Fibroblast of mammary gland (primary cell): Measurements from ENCODE around the gene ITPA.

Experiments used
- DNase-seq: peaks from one replicate; pipeline ENCODE4 v3.0.0-alpha.2; 2010; ENCODE audit warnings: low read depth
- H3K4me3 ChIP-seq: 2 replicates; pipeline ENCODE4 v1.5.1; 2011; ENCODE audit warnings: low read depth, mild to moderate bottlenecking, low read length, moderate library complexity; ENCODE audit not compliant: control insufficient read depth
- TF ChIP-seq, protein P1 (sequence below): conservative IDR thresholded peaks from 2 replicates; pipeline ENCODE4 v1.5.1; 2011; ENCODE audit warnings: low read depth, low read length, inconsistent platforms; ENCODE audit not compliant: control insufficient read depth, insufficient read depth

ITPA gene

DNA sequence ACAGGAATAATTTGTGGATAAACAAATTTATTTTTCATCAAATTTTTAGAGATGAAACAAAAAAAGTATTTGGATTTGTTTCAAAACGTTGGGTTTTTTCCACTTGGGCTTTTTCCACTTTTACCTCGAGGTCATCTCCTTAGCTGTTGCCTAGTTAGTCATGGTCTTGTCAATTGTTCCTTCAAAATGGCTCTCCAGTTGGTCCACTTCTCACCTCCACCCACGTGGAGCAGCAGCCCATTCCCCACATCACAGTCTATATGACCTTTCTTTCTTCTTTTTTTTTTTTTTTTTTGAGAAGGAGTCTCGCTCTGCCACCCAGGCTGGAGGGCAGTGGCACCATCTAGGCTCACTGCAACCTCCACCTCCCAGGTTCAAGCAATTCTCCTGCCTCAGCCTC lies 36.4 kb downstream of the ITPA start:
- no peak for DNase-seq
- no peak overlapping the region for H3K4me3 ChIP-seq
- TF ChIP-seq, protein P1, sequence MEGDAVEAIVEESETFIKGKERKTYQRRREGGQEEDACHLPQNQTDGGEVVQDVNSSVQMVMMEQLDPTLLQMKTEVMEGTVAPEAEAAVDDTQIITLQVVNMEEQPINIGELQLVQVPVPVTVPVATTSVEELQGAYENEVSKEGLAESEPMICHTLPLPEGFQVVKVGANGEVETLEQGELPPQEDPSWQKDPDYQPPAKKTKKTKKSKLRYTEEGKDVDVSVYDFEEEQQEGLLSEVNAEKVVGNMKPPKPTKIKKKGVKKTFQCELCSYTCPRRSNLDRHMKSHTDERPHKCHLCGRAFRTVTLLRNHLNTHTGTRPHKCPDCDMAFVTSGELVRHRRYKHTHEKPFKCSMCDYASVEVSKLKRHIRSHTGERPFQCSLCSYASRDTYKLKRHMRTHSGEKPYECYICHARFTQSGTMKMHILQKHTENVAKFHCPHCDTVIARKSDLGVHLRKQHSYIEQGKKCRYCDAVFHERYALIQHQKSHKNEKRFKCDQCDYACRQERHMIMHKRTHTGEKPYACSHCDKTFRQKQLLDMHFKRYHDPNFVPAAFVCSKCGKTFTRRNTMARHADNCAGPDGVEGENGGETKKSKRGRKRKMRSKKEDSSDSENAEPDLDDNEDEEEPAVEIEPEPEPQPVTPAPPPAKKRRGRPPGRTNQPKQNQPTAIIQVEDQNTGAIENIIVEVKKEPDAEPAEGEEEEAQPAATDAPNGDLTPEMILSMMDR, result no peak

DNA sequence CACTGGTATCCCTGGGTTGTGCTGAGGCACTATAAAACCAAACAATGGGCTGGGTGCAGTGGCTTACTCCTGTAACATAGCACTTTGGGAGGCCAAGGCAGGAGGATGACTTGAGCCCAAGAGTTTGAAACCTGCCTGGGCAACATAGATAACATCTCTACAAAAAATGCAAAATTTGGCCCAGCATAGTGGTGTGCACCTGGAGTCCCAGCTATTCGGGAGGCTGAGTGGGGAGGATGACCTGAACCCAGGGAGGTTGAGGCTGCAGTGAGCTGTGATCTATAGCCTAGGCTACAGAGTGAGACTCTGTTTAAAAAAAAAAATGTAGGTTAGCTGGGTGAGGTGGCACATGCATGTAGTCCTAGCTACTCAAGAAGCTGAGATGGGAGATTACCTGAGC lies 37.4 kb downstream of the ITPA start:
- TF ChIP-seq, protein P1, result no peak
- no peak overlapping the region for H3K4me3 ChIP-seq
- no peak for DNase-seq

DNA sequence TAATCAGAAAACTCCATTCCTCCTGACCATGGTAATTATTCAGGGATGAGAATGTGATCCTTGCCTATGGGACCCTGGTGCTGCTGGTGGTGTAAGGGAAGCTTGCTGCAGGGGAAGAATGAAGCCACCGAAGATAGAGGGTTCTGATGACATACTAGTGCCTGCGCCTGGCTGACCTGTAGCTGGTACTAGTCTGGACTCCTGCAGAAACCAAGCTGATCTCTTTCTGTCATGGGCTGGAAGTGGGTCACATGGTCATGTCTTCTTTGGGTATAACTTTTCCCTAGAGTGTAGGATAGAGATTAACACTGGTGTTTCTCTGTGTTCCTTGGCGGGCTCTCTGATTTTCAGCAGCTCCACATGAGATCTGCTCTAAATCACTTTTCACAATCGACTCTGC lies 38.3 kb downstream of the ITPA start:
- TF ChIP-seq, protein P1, result no peak
- no peak for DNase-seq
- H3K4me3 ChIP-seq, result no peak overlapping the region

DNA sequence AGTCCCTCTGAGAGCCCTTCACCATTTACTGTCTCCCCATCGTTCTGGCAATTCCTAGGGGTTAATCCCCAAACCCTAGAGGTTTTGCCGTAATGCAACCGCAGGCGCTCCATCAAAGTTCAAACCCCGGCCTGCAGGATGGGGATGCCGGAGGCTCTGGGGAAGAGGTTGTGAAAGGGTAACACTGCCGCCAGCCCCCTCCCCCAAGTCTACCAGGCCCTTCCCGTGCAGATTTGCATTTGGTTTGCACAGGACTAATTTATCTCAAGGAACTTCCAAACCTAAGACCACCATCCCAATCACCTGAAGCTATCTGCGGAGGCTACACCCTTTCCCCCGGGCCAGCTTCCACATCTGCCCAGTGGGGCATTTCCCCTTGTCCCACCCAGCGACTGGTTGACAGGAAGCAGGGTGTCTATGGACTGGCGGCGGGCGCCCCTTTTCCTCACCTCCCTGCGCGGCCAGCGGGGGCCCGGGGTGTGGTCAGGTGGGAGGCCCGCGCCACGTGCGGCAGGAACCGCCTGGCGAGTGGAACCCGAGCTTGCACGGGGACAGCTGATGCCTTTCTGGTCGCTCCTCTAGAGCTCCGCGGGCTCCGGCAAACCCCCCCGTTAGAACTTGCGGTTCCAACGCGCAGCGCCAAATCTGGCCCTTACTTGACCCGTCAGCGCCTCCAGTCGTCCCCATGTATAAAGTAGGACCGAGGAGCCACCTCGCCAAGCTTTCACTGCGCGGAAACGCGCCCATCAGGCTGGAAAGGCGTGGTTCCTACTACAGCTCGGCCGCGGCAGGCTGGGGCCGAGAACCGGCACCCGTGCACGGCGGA lies 39.1 kb downstream of the ITPA start:
- DNase-seq, result peak; percentile 44
- H3K4me3 ChIP-seq, result peak overlapping the region; percentile 24
- TF ChIP-seq, protein P1, result no peak

DNA sequence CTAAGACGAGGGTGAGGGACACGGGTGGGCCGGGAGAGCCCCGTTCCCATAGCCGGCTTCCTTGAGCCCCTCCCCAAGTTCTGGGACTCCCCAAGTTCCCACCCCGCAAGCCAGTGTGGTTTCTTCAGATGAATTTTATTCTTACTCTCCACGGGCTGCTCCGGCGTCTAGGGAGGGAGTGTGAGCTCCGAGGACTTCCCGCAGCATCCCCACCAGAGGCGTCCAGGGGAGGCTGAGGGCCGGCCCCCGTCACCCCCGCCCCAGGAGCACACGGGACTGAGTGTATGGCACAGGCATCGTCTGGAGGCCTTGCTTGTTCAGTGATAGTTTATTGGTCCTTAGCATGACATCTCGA lies 39.7 kb downstream of the ITPA start:
- TF ChIP-seq, protein P1, result no peak
- H3K4me3 ChIP-seq, result peak overlapping the region; percentile 24
- no peak for DNase-seq

DNA sequence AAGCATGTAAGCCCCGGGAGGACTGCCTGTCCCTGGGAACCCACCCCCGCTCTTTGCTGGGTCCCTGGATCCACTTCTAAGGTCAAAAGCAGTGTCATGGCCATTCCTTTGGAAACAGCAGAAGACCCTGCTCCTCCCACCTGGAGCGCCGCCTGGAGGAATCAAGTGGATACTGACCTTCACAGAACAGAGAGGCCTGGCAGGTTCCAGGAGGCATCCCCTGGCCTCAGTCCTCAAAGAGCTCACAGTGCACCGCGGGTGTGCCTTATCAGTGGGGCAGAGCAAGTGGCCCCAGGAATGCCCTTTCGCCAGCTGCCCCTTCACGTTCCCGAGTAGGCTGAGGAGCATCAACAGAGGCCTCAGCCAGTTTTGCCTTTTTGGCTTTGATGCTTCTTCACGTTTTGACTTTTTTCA lies 40.8 kb downstream of the ITPA start:
- DNase-seq, result no peak
- H3K4me3 ChIP-seq, result no peak overlapping the region
- TF ChIP-seq, protein P1, result peak; percentile 23
